Hepatocyte (in vitro differentiated cells): ENCODE results near the gene RAD51AP1. TPM values are rescaled to one million over a fixed set of nuclear protein-coding genes. Genes with fewer than 3 reads are reported as not detected.

Experiments
- DNase-seq: peaks from one replicate; pipeline ENCODE4 v3.0.0-alpha.2; 2016; ENCODE audit warnings: low spot score
- H2AFZ ChIP-seq: fragments of 200-600 bp; sonication (generic); 2 replicates; pipeline ENCODE4 v1.6.0; 2016; ENCODE audit warnings: antibody characterized with exemption, mild to moderate bottlenecking
- H3K27ac ChIP-seq: fragments of 200-600 bp; sonication (generic); 2 replicates; pipeline ENCODE4 v1.5.1; 2016; ENCODE audit warnings: mild to moderate bottlenecking
- H3K27me3 ChIP-seq: fragments of 200-600 bp; sonication (generic); 2 replicates; pipeline ENCODE4 v1.6.1; 2016
- H3K36me3 ChIP-seq: fragments of 200-600 bp; sonication (generic); replicated peaks from 2 replicates; pipeline ENCODE4 v1.5.1; 2016; ENCODE audit warnings: low read depth; ENCODE audit not compliant: insufficient read depth
- H3K4me1 ChIP-seq: fragments of 200-600 bp; sonication (generic); 2 replicates; pipeline ENCODE4 v1.5.1; 2016; ENCODE audit warnings: mild to moderate bottlenecking, moderate library complexity; ENCODE audit not compliant: insufficient read depth
- H3K4me2 ChIP-seq: fragments of 200-600 bp; sonication (generic); 2 replicates; pipeline ENCODE4 v1.6.0; 2016
- H3K4me3 ChIP-seq: fragments of 200-600 bp; sonication (generic); 2 replicates; pipeline ENCODE4 v1.5.1; 2016; ENCODE audit warnings: mild to moderate bottlenecking
- H3K79me2 ChIP-seq: fragments of 200-600 bp; sonication (generic); 2 replicates; pipeline ENCODE4 v1.6.0; 2017; ENCODE audit warnings: mild to moderate bottlenecking
- H3K9me2 ChIP-seq: fragments of 200-600 bp; sonication (generic); replicated peaks from 2 replicates; pipeline ENCODE4 v1.6.0; 2017; ENCODE audit warnings: mild to moderate bottlenecking; ENCODE audit not compliant: insufficient read depth
- H3K9me3 ChIP-seq: fragments of 200-600 bp; sonication (generic); 2 replicates; pipeline ENCODE4 v1.5.1; 2016; ENCODE audit warnings: low read depth, mild to moderate bottlenecking
- H4K20me1 ChIP-seq: fragments of 200-600 bp; sonication (generic); 2 replicates; pipeline ENCODE4 v1.6.0; 2016; ENCODE audit warnings: mild to moderate bottlenecking; ENCODE audit not compliant: insufficient read depth, poor library complexity, severe bottlenecking
- CTCF ChIP-seq: fragments of 200-600 bp; sonication (generic); IDR thresholded peaks from 2 replicates; pipeline ENCODE4 v1.5.1; 2016; ENCODE audit warnings: antibody characterized with exemption, mild to moderate bottlenecking; ENCODE audit not compliant: poor library complexity
- EZH2 ChIP-seq: fragments of 200-600 bp; sonication (generic); IDR thresholded peaks from 2 replicates; pipeline ENCODE4 v1.6.1; 2016; ENCODE audit warnings: antibody characterized with exemption, mild to moderate bottlenecking, borderline replicate concordance
- EZH2phosphoT487 ChIP-seq: fragments of 200-600 bp; sonication (generic); IDR thresholded peaks from one replicate; pipeline ENCODE4 v1.6.1; 2018; ENCODE audit warnings: antibody characterized with exemption, mild to moderate bottlenecking, low read depth, moderate library complexity; ENCODE audit not compliant: unreplicated experiment, severe bottlenecking
- WGBS: methylation state at CpG from one replicate; pipeline ENCODE4 v1.1.6; 2016; ENCODE audit warnings: low lambda C conversion rate; ENCODE audit errors: missing lambda C conversion rate; 5-methylcytosine and 5-hydroxymethylcytosine counted together
- polyA plus RNA-seq: library from polyadenylated mRNA; unstranded; fragments of >200 nt; fragmentation: Nextera tagmentation; extraction: Ambion mirVana; gene quantifications from 2 replicates; pipeline ENCODE4 v1.2.1, GENCODE V29; 2016
- total RNA-seq: library from RNA; depleted of rRNA; stranded (reverse); fragments of >200 nt; gene quantifications from 2 replicates; pipeline ENCODE4 v1.2.3, GENCODE V29; 2014

RAD51AP1 gene
- total and polyA plus RNA-seq, 2 experiments from 2014 or later: 4.6 to 11.5 TPM

GRCh38 chr12:4609071-4609470 lies 70.4 kb downstream of the RAD51AP1 start:
- no peaks in the 10 kb centered on the region for H4K20me1 ChIP-seq
- H3K4me2 ChIP-seq: no peak overlapping the region
- no peaks in the 10 kb centered on the region for H3K36me3 ChIP-seq
- H2AFZ ChIP-seq: no peak overlapping the region
- DNase-seq: no peak
- no peaks in the 10 kb centered on the region for H3K27me3 ChIP-seq
- 95% methylated on average over 9 of the region's 9 CpGs for WGBS
- TF ChIP-seq EZH2phosphoT487: no peak
- no peak for TF ChIP-seq EZH2
- no peak for TF ChIP-seq CTCF
- no peaks in the 10 kb centered on the region for H3K9me3 ChIP-seq
- peaks cover 15% of the 10 kb centered on the region for H3K79me2 ChIP-seq
- H3K4me3 ChIP-seq: no peak overlapping the region
- H3K4me1 ChIP-seq: peaks cover 15% of the 10 kb centered on the region
- no peaks in the 10 kb centered on the region for H3K9me2 ChIP-seq
- no peak overlapping the region for H3K27ac ChIP-seq

Other genes with a start within 250 kb of the RAD51AP1 start
- 6.9 and 7.9 TPM in 2 replicates for gene TIGAR, start 217.7 kb upstream of the RAD51AP1 start, total RNA-seq
- 9.8 and 12.3 TPM in 2 replicates for gene TIGAR, start 217.7 kb upstream of the RAD51AP1 start, polyA plus RNA-seq
- 2.6 and 3.1 TPM in 2 replicates for gene FGF23, start 159.2 kb upstream of the RAD51AP1 start, total RNA-seq
- 0.46 and 1.8 TPM in 2 replicates for gene FGF23, start 159.2 kb upstream of the RAD51AP1 start, polyA plus RNA-seq
- gene FGF6, start 93.1 kb upstream of the RAD51AP1 start, total RNA-seq: not detected in 2 replicates
- not detected in 2 replicates for gene FGF6, start 93.1 kb upstream of the RAD51AP1 start, polyA plus RNA-seq
- gene DYRK4, start 23.3 kb downstream of the RAD51AP1 start, total RNA-seq: 34.1 and 34.7 TPM in 2 replicates
- 42.0 and 50.3 TPM in 2 replicates for gene DYRK4, start 23.3 kb downstream of the RAD51AP1 start, polyA plus RNA-seq
- 0.68 and 3.5 TPM in 2 replicates for gene AKAP3, start 110.2 kb downstream of the RAD51AP1 start, total RNA-seq
- gene AKAP3, start 110.2 kb downstream of the RAD51AP1 start, polyA plus RNA-seq: 1.2 and 1.3 TPM in 2 replicates
- 53.2 and 70.9 TPM in 2 replicates for gene NDUFA9, start 110.2 kb downstream of the RAD51AP1 start, total RNA-seq
- gene NDUFA9, start 110.2 kb downstream of the RAD51AP1 start, polyA plus RNA-seq: 138 and 144 TPM in 2 replicates
- gene GALNT8, start 181.5 kb downstream of the RAD51AP1 start, total RNA-seq: 1.8 and 2.5 TPM in 2 replicates
- 1.0 and 1.3 TPM in 2 replicates for gene GALNT8, start 181.5 kb downstream of the RAD51AP1 start, polyA plus RNA-seq